Calu3 (cell line): Measurements from ENCODE around the gene TEPSIN. TPM values are rescaled to one million over a fixed set of nuclear protein-coding genes. Genes with fewer than 3 reads are reported as not detected.

ENCODE experiments used
- BruUV-seq: library from RNA; stranded (reverse); fragments of 400-500 nt; replicated peaks from 2 replicates; lab custom pipeline; 2021; lab: Mats Ljungman, UMichigan
- CTCF ChIA-PET: fragments of 300-600 bp; sonication (Branson Sonifier 250); formaldehyde crosslinking; loops from one replicate; lab custom pipeline; 2022; ENCODE audit warnings: antibody characterized with exemption; lab: Charles Lee
- DNase-seq: peaks from one replicate; pipeline ENCODE4 v3.0.0; 2022
- H3K27ac Mint-ChIP-seq: one replicate; pipeline ENCODE4 v1.8.0; 2022; ENCODE audit warnings: mixed read lengths; ENCODE audit not compliant: unreplicated experiment
- H3K27me3 Mint-ChIP-seq: one replicate; pipeline ENCODE4 v1.8.0; 2022; ENCODE audit warnings: mixed read lengths; ENCODE audit not compliant: unreplicated experiment
- H3K36me3 Mint-ChIP-seq: one replicate; pipeline ENCODE4 v1.8.0; 2022; ENCODE audit warnings: mild to moderate bottlenecking, moderate library complexity, mixed read lengths; ENCODE audit not compliant: insufficient read depth, unreplicated experiment
- H3K4me1 Mint-ChIP-seq: one replicate; pipeline ENCODE4 v1.8.0; 2022; ENCODE audit warnings: mild to moderate bottlenecking, low read depth, mixed read lengths; ENCODE audit not compliant: unreplicated experiment
- H3K4me3 Mint-ChIP-seq: one replicate; pipeline ENCODE4 v1.8.0; 2022; ENCODE audit warnings: mild to moderate bottlenecking, low read depth, moderate library complexity, mixed read lengths; ENCODE audit not compliant: unreplicated experiment
- H3K9me3 Mint-ChIP-seq: one replicate; pipeline ENCODE4 v1.8.0; 2022; ENCODE audit warnings: low read depth, mixed read lengths; ENCODE audit not compliant: unreplicated experiment
- intact Hi-C: fragments of 100-400 bp; cut with micrococcal nuclease; formaldehyde crosslinking; loops from one replicate; pipeline ENCODE4 v1.10.0; 2022; ENCODE audit not compliant: unreplicated experiment
- total RNA-seq: library from RNA; stranded (reverse); gene quantifications from 2 replicates; pipeline ENCODE4 v1.2.3, GENCODE V29; 2022
- TF ChIP-seq, protein P1 (sequence below): fragments of 200-600 bp; IDR thresholded peaks from one replicate; pipeline ENCODE4 v1.8.0; 2022; ENCODE audit warnings: antibody characterized with exemption; ENCODE audit not compliant: unreplicated experiment

Gene TEPSIN
- total RNA-seq, 1 experiment from 2014 or later: 37.0 TPM

DNA sequence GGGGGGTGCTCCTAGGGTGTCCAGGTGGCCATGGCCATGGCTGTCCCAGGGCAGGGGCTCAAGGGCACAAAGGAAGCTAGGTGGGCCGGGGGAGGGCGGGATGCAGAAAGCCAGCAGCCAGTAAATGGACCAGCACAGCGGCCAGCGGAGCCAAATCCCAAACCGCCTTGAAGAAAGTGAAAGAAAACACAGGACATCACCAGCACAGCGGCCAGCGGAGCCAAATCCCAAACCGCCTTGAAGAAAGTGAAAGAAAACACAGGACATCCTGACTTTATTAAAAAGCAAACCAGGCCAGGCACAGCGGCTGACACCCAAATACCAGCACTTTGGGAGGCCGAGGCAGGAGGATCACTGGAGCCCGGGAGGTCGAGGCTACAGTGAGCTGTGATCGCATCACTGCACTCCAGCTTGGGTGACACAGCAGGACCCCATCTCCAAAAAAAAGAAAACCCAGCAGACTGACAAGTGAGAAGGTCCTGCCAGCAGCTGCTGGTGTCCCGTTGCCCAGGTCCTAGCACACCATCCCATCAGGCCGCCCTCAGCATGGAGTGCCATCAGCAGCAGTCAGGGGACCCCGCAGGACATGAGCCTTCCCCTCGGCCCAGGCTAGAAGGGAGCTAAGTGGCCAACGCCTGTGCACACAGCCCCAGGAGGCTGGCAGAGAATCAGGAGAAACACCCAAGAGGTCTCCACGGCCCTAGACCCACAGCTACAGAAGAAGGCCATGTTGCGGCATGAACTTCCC, 39.3 kb upstream of the TEPSIN start:
- Mint-ChIP-seq H3K36me3 (peaks cover 66% of the 10 kb centered on the region), H3K27ac (no peak overlapping the region), H3K4me3 (no peak overlapping the region), H3K4me1 (no peaks in the 10 kb centered on the region), H3K9me3 (no peaks in the 10 kb centered on the region), H3K27me3 (no peaks in the 10 kb centered on the region)
- intact Hi-C loops: no loop called here
- CTCF ChIA-PET: no interaction called here
- no TSS peak for BruUV-seq
- no peak for DNase-seq
- TF ChIP-seq, protein P1, sequence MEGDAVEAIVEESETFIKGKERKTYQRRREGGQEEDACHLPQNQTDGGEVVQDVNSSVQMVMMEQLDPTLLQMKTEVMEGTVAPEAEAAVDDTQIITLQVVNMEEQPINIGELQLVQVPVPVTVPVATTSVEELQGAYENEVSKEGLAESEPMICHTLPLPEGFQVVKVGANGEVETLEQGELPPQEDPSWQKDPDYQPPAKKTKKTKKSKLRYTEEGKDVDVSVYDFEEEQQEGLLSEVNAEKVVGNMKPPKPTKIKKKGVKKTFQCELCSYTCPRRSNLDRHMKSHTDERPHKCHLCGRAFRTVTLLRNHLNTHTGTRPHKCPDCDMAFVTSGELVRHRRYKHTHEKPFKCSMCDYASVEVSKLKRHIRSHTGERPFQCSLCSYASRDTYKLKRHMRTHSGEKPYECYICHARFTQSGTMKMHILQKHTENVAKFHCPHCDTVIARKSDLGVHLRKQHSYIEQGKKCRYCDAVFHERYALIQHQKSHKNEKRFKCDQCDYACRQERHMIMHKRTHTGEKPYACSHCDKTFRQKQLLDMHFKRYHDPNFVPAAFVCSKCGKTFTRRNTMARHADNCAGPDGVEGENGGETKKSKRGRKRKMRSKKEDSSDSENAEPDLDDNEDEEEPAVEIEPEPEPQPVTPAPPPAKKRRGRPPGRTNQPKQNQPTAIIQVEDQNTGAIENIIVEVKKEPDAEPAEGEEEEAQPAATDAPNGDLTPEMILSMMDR: no peak

GRCh38 chr17:81277421-81277820, 38.6 kb upstream of the TEPSIN start:
- H3K36me3 Mint-ChIP-seq: peaks cover 70% of the 10 kb centered on the region

DNA sequence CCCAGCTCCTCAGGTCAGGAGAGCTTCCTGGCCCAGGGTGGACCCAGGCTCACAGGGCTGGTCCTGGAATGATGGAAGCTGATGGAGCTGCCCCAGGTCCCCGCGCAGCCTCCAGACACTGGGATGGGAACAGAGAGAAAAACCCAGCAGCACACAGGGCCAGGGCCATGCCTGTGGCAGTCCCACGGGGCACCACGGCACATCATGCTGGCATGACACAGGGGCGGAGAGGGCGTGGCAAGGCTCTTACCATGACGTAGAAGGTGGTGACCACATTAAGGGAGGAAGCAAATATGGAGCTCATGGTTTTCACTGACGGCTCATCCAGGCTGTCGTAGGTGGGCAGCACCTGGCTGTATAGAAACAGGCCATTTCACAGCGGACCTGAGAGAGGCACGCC, 37.9 kb upstream of the TEPSIN start:
- H3K36me3 Mint-ChIP-seq: peaks cover 71% of the 10 kb centered on the region
- CTCF ChIA-PET: no interaction called here
- H3K27ac Mint-ChIP-seq: no peak overlapping the region
- no peak overlapping the region for H3K4me3 Mint-ChIP-seq
- H3K9me3 Mint-ChIP-seq: no peaks in the 10 kb centered on the region
- H3K27me3 Mint-ChIP-seq: no peaks in the 10 kb centered on the region
- TF ChIP-seq, protein P1: no peak
- DNase-seq: no peak
- no TSS peak for BruUV-seq
- H3K4me1 Mint-ChIP-seq: no peaks in the 10 kb centered on the region
- intact Hi-C loops: no loop called here

More at GRCh38 chr17:81277421-81277820, 38.6 kb upstream of the TEPSIN start:
- no peak for DNase-seq
- Mint-ChIP-seq H3K27me3 (no peaks in the 10 kb centered on the region), H3K4me3 (no peak overlapping the region), H3K9me3 (no peaks in the 10 kb centered on the region), H3K27ac (no peak overlapping the region), H3K4me1 (no peaks in the 10 kb centered on the region)
- intact Hi-C loops: no loop called here
- no TSS peak for BruUV-seq
- TF ChIP-seq, protein P1: no peak
- CTCF ChIA-PET: no interaction called here

GRCh38 chr17:81274471-81274855, 35.6 kb upstream of the TEPSIN start:
- BruUV-seq: no TSS peak
- H3K27me3 Mint-ChIP-seq: no peaks in the 10 kb centered on the region
- CTCF ChIA-PET: no interaction called here
- H3K9me3 Mint-ChIP-seq: no peaks in the 10 kb centered on the region
- H3K4me3 Mint-ChIP-seq: no peak overlapping the region
- no peak for DNase-seq
- no peaks in the 10 kb centered on the region for H3K4me1 Mint-ChIP-seq
- H3K36me3 Mint-ChIP-seq: peaks cover 72% of the 10 kb centered on the region
- intact Hi-C loops: no loop called here
- H3K27ac Mint-ChIP-seq: no peak overlapping the region
- TF ChIP-seq, protein P1: no peak
